Endothelial cell of umbilical vein (primary cell): ENCODE measurements around the gene HMGN1. TPM values are rescaled to one million over a fixed set of nuclear protein-coding genes. Genes with fewer than 3 reads are reported as not detected.

Experiments
- BruUV-seq: library from RNA; stranded (reverse); fragments of 400-500 nt; replicated peaks from 2 replicates; lab custom pipeline; 2021; lab: Mats Ljungman, UMichigan
- CTCF ChIA-PET: fragments of 300-600, 350-600 bp; sonication (Branson Sonifier 250); formaldehyde crosslinking; loops from one replicate; lab custom pipeline; 2021; ENCODE audit warnings: antibody characterized with exemption, inconsistent platforms; lab: Charles Lee
- POLR2A ChIA-PET: fragments of 300-600, 350-600 bp; sonication (Branson Sonifier 250); formaldehyde crosslinking; loops from one replicate; lab custom pipeline; 2021; ENCODE audit warnings: antibody characterized with exemption, inconsistent platforms; lab: Charles Lee
- DNase-seq: peaks from one replicate; pipeline ENCODE4 v3.0.0-alpha.2; 2011; ENCODE audit warnings: low read depth, low spot score
- FAIRE-seq: peaks from 2 replicates; lab custom pipeline; 2011; peaks lifted over from hg19 to GRCh38; lab: Jason Lieb, UNC
- H2AFZ ChIP-seq: 2 replicates; pipeline ENCODE4 v1.6.0; 2012; ENCODE audit warnings: low read depth, low read length, control low read depth, inconsistent platforms
- H3K27ac ChIP-seq: 2 replicates; pipeline ENCODE4 v1.5.1; 2011; ENCODE audit warnings: low read depth, mild to moderate bottlenecking, control low read depth, low read length, moderate library complexity; ENCODE audit not compliant: insufficient read depth
- H3K27me3 ChIP-seq, 2 experiments: 2 replicates each; pipeline versions ENCODE4 v1.6.0 to v1.6.1; 2011; ENCODE audit warnings: low read length in 2 of 2, mixed read lengths in 1 of 2; ENCODE audit not compliant: control insufficient read depth in 2 of 2, insufficient read depth in 2 of 2
- H3K36me3 ChIP-seq, 2 experiments: 2 replicates in 1 of 2; 3 replicates in 1 of 2; pipeline ENCODE4 v1.5.1; 2011; ENCODE audit warnings: low read length in 2 of 2, mild to moderate bottlenecking in 1 of 2, moderate library complexity in 1 of 2; ENCODE audit not compliant: control insufficient read depth in 2 of 2, insufficient read depth in 2 of 2; ENCODE audit errors: extremely low read depth in 1 of 2
- H3K4me1 ChIP-seq: 3 replicates; pipeline ENCODE4 v1.5.1; 2011; ENCODE audit warnings: mild to moderate bottlenecking, low read length; ENCODE audit not compliant: control insufficient read depth, insufficient read depth; ENCODE audit errors: extremely low read depth
- H3K4me2 ChIP-seq: 2 replicates; pipeline ENCODE4 v1.6.1; 2011; ENCODE audit warnings: low read length, control low read depth, mixed read lengths; ENCODE audit not compliant: insufficient read depth
- H3K4me3 ChIP-seq, 3 experiments: fragments of 200-600 bp in 1 of 3; sonication (generic), shearing (Covaris generic) in 1 of 3; replicated peaks in 1 of 3; 2 replicates each; pipeline ENCODE4 v1.5.1; 2011 to 2016; ENCODE audit warnings: control low read depth in 3 of 3, low read length in 3 of 3, mild to moderate bottlenecking in 2 of 3, inconsistent platforms in 1 of 3, low read depth in 1 of 3, moderate library complexity in 1 of 3; ENCODE audit not compliant: insufficient read depth in 1 of 3
- H3K79me2 ChIP-seq: 2 replicates; pipeline ENCODE4 v1.6.0; 2012; ENCODE audit warnings: low read length, inconsistent platforms; ENCODE audit not compliant: control insufficient read depth, insufficient read depth
- H3K9ac ChIP-seq: replicated peaks from 2 replicates; pipeline ENCODE3; 2011; ENCODE audit warnings: low read length, control low read depth; ENCODE audit not compliant: insufficient read depth; ENCODE audit errors: extremely low read depth
- H3K9me1 ChIP-seq: replicated peaks from 3 replicates; pipeline ENCODE4 v1.6.0; 2011; ENCODE audit warnings: mild to moderate bottlenecking, low read length; ENCODE audit not compliant: control insufficient read depth, insufficient read depth; ENCODE audit errors: extremely low read depth
- H3K9me3 ChIP-seq: replicated peaks from 2 replicates; pipeline ENCODE4 v1.5.1; 2012; ENCODE audit warnings: low read length, inconsistent platforms; ENCODE audit not compliant: control insufficient read depth, insufficient read depth
- H4K20me1 ChIP-seq: replicated peaks from 2 replicates; pipeline ENCODE3; 2011; ENCODE audit warnings: mild to moderate bottlenecking, low read length; ENCODE audit not compliant: control insufficient read depth, insufficient read depth; ENCODE audit errors: extremely low read depth
- EZH2 ChIP-seq: IDR thresholded peaks from 2 replicates; pipeline ENCODE4 v1.6.1; 2012; ENCODE audit warnings: borderline replicate concordance, low read depth, mild to moderate bottlenecking, moderate library complexity, low read length, inconsistent platforms; ENCODE audit not compliant: severe bottlenecking
- FOS ChIP-seq: IDR thresholded peaks from 2 replicates; pipeline ENCODE4 v1.6.1; 2011; ENCODE audit warnings: mild to moderate bottlenecking, low read length, moderate library complexity, borderline replicate concordance; ENCODE audit not compliant: insufficient read depth
- GATA2 ChIP-seq: IDR thresholded peaks from 2 replicates; pipeline ENCODE4 v1.7.0; 2011; ENCODE audit warnings: low read depth, mild to moderate bottlenecking, moderate library complexity, mixed read lengths, low read length; ENCODE audit not compliant: insufficient read length, insufficient read depth
- JUN ChIP-seq: IDR thresholded peaks from 2 replicates; pipeline ENCODE4 v1.6.1; 2011; ENCODE audit warnings: borderline replicate concordance, low read depth; ENCODE audit not compliant: insufficient read length, insufficient read depth
- MYC ChIP-seq: IDR thresholded peaks from one replicate; pipeline ENCODE4 v1.6.1; 2011; ENCODE audit warnings: mild to moderate bottlenecking, low read depth, low read length
- POLR2A ChIP-seq: IDR thresholded peaks from 2 replicates; pipeline ENCODE4 v1.6.1; 2012; ENCODE audit warnings: low read depth, mild to moderate bottlenecking, control low read depth, low read length
- POLR2AphosphoS5 ChIP-seq: IDR thresholded peaks from 2 replicates; pipeline ENCODE4 v1.6.1; 2012; ENCODE audit warnings: low read depth, mild to moderate bottlenecking, control low read depth, low read length, moderate library complexity; ENCODE audit not compliant: insufficient read depth
- dilution Hi-C: fragments of 300-500 bp; cut with MboI; formaldehyde crosslinking; loops from one replicate; pipeline ENCODE4 v1.15.0; 2019; ENCODE audit warnings: low sequenced_read_pairs; ENCODE audit not compliant: extremely low pct_ligation_motif_present
- intact Hi-C: fragments of 100-400 bp; cut with micrococcal nuclease; formaldehyde crosslinking; loops from one replicate; pipeline ENCODE4 v1.10.0; 2022
- polyA plus RNA-seq, 4 experiments: library from polyadenylated mRNA; depleted of rRNA in 3 of 4; stranded (reverse) in 3 of 4; unstranded in 1 of 4; fragments of >200 nt; gene quantifications; 2 replicates each; pipeline versions ENCODE4 v1.2.1 to v1.2.3, GENCODE V29; 2011 to 2012; ENCODE audit warnings: missing spikeins in 1 of 4
- total RNA-seq: library from RNA; stranded (reverse); gene quantifications from 2 replicates; pipeline ENCODE4 v1.2.3, GENCODE V29; 2021
- TF ChIP-seq, protein P1 (sequence below), 2 donors: IDR thresholded peaks; 1 replicate in 1 of 2; 2 replicates in 1 of 2; pipeline ENCODE4 v1.5.1; 2011; ENCODE audit warnings: low read length in 2 of 2, mild to moderate bottlenecking in 2 of 2, moderate library complexity in 2 of 2, control low read depth in 1 of 2, inconsistent platforms in 1 of 2, low read depth in 1 of 2; ENCODE audit not compliant: insufficient read depth in 1 of 2; ENCODE audit errors: extremely low read depth in 1 of 2
- TF ChIP-seq, protein P2 (sequence below): IDR thresholded peaks from 2 replicates; pipeline ENCODE4 v1.6.1; 2011; ENCODE audit not compliant: insufficient read depth, insufficient read length

Gene HMGN1
- total and polyA plus RNA-seq, 2 donors (not counting 3 experiments of a cell fraction or from before 2014, with no cell fraction given) = 162 to 360 TPM

- FAIRE-seq (no peak), DNase-seq (no peak)
- intact Hi-C loops = no loop called here
- H3K4me3 ChIP-seq = no peak overlapping the region
- H3K9me3 ChIP-seq = no peaks in the 10 kb centered on the region
- no peak overlapping the region for H3K9ac ChIP-seq
- H3K4me1 ChIP-seq = peaks cover 5% of the 10 kb centered on the region
- peaks cover 1% of the 10 kb centered on the region for H3K79me2 ChIP-seq
- no peaks in the 10 kb centered on the region for H4K20me1 ChIP-seq
- dilution Hi-C loops = no loop called here
- H3K27ac ChIP-seq = no peak overlapping the region
- peaks cover 3% of the 10 kb centered on the region in 2 experiments for H3K27me3 ChIP-seq
- no peaks in the 10 kb centered on the region for H3K36me3 ChIP-seq
- ChIA-PET CTCF (interaction anchor here (2.3 kb wide), 1 partner anchor 34 kb away, joined by 7 read pairs; no protein-coding TSS in a partner anchor), POLR2A (no interaction called here)
- BruUV-seq = no TSS peak
- TF ChIP-seq MYC = no peak
- no peak for TF ChIP-seq FOS
- TF ChIP-seq GATA2 = no peak
- TF ChIP-seq, protein P1, sequence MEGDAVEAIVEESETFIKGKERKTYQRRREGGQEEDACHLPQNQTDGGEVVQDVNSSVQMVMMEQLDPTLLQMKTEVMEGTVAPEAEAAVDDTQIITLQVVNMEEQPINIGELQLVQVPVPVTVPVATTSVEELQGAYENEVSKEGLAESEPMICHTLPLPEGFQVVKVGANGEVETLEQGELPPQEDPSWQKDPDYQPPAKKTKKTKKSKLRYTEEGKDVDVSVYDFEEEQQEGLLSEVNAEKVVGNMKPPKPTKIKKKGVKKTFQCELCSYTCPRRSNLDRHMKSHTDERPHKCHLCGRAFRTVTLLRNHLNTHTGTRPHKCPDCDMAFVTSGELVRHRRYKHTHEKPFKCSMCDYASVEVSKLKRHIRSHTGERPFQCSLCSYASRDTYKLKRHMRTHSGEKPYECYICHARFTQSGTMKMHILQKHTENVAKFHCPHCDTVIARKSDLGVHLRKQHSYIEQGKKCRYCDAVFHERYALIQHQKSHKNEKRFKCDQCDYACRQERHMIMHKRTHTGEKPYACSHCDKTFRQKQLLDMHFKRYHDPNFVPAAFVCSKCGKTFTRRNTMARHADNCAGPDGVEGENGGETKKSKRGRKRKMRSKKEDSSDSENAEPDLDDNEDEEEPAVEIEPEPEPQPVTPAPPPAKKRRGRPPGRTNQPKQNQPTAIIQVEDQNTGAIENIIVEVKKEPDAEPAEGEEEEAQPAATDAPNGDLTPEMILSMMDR (IDR thresholded peaks at IDR 0.05; ENCODE audit: extremely low read depth in 1 of 2, insufficient read depth in 1 of 2, low read depth in 1 of 2, low read length in 2 of 2) = no peak
- TF ChIP-seq POLR2AphosphoS5 = no peak
- TF ChIP-seq, protein P2, sequence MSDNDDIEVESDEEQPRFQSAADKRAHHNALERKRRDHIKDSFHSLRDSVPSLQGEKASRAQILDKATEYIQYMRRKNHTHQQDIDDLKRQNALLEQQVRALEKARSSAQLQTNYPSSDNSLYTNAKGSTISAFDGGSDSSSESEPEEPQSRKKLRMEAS = no peak
- TF ChIP-seq POLR2A = no peak
- no peak for TF ChIP-seq JUN
- no peak for TF ChIP-seq EZH2
- H2AFZ ChIP-seq = no peak overlapping the region
- no peak overlapping the region for H3K4me2 ChIP-seq
- H3K9me1 ChIP-seq = no peaks in the 10 kb centered on the region
Measured at GRCh38 chr21:39353295-39353694, 4.4 kb upstream of the HMGN1 start.
